Measurements from ENCODE around the gene C10orf62.
"Not testable (repeated sequence)": the region's sequence is repeated elsewhere in the genome, so short reads cannot be mapped to it uniquely, and the experiment has no call there.

Gene C10orf62

DNA sequence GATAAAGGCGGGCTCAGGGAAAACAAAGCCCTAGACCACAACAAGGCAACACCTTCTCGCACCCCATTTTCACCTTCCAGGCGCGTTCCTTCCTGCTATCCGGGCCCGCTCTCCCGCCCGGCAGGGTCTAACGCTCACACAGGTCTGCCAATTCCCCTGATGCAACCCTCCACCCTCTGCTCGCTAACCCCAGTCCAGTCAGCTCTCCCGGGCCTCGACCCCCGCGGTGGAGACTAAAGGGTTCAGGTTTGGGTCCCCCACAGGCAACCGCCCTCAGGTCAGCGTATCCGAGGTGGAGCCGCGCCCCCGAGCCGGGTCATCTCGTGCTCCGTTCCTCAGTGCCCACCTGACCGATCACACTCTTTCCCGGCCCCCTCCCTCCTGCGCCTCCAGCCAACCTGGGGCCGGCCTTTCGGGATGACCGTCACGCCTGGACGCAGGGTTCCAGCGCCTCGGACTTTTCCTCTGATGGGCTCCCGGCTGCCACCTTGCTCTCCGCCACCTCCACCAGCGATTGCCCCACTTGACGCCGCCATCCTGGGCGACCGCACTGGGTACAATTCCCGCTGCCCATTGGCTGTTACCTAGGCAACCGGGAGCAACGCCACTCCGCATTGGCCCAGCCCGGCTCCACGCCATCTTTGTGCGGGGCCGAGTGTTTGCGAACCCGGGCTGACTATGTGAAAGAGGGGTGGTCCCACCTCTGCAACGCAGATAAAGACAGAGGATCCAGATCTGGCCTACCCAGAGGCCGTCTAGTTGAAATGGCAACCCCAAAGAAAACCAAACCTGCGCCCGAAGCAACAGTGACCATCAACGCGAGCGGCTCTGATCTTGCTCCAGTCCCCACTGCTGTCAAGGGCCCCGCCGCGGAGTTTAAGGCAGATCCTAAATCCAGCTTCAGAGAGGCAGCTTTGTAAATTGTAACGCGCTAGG lies 43.7 kb downstream of the C10orf62 start, which contains the start of gene MORN4:
Gene MORN4, minus strand, starts transcription at position 552 of the 936 bp plus-strand sequence. CDS start 13,847 bp downstream, outside the sequence.
- DNase-seq = peak; percentile 94

DNA sequence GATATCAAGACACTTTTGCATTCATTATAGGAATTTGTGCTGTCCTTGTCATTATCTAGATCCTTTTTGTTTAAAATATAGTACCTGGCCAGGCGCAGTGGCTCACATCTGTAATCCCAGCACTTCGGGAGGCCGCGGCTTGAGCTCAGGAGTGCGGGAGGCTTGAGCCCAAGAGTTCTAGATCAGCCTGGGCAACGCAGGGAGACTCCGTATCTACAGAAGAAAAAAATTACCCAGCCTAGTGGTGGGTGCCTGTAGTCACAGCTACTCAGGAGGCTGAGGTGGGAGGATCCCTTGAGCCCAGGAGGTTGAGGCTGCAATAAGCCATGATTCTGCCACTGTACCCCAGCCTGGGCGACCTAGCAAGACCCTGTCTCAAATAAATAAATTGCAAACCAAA lies 44.4 kb downstream of the C10orf62 start:
- DNase-seq = peak; percentile 61

DNA sequence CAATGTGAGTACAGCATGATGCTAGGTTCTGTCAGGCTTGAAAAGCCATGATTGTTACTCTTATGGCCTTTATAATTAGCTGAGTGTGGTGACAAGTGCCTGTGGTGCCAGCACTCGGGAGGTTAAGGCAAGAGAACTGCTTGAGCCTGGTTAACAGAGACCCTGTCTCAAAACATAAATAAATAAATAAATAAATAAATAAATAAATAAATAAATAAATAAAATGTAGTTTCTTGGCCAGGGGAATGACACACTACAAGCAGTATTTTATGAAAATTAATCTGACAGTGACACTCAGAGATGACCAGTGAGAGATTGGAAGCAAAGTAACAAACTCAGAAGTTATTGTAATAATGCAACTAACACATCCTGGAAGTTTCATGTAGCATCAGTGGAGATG lies 46.1 kb downstream of the C10orf62 start:
- DNase-seq = no peak

DNA sequence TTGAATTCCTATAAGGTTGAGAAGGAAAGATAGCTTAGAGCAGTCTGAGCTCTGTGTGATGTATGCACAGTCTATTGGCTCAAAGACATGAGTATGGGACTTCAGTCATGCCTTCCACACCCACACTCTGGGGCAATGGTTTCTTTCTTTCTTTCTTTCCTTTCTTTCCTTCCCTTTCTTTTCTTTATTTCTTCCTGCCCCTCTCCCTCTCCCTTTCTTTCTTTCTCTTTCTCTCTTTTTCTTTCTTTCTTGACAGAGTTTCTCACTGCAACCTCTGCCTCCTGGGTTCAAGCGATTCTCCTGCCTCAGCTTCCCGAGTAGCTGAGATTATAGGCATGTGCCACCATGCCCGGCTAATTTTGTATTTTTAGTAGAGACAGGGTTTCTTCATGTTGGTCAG lies 49.6 kb downstream of the C10orf62 start:
- not testable (repeated sequence) for DNase-seq

DNA sequence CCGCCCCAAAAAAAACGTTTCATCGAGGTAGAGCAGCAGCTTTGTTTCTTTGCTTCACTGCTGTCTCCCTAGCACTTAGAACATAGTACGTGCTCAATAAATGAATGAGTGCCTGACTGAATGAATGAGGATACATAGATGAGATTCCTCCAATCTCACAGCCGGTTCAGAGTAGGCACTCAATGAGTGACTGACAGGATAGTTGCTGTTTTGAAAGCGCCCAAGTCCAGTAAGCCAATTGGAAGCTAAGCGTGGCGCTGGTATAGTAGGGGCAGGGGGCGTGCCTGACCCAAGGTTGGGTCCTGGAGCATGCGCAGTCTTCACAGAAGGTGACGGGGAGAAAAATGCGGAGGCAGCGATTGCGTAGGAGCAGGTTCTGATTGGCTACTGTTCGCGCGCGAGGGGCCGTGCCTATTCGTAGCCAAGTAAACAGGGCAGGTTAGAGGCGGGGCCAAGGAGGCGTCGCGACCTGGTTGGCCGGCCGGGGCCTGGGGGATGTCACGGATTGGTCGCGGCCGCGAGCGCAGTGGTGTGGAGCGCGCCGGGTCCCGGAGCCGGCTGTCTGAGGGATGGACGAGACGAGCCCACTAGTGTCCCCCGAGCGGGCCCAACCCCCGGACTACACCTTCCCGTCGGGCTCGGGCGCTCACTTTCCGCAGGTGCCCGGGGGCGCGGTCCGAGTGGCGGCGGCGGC lies 50.8 kb downstream of the C10orf62 start, which contains the start of gene PI4K2A:
Gene PI4K2A, plus strand, starts transcription at position 498 of the 694 bp plus-strand sequence. Its CDS starts 72 bp downstream, at position 570.
- DNase-seq = peak; percentile 98

Measured in activated CD8-positive, alpha-beta memory T cell treated with anti-CD3 and anti-CD28 coated beads for 24 hours (primary cell).